ENCODE measurements around the gene PRDM12.

Gene PRDM12

DNA sequence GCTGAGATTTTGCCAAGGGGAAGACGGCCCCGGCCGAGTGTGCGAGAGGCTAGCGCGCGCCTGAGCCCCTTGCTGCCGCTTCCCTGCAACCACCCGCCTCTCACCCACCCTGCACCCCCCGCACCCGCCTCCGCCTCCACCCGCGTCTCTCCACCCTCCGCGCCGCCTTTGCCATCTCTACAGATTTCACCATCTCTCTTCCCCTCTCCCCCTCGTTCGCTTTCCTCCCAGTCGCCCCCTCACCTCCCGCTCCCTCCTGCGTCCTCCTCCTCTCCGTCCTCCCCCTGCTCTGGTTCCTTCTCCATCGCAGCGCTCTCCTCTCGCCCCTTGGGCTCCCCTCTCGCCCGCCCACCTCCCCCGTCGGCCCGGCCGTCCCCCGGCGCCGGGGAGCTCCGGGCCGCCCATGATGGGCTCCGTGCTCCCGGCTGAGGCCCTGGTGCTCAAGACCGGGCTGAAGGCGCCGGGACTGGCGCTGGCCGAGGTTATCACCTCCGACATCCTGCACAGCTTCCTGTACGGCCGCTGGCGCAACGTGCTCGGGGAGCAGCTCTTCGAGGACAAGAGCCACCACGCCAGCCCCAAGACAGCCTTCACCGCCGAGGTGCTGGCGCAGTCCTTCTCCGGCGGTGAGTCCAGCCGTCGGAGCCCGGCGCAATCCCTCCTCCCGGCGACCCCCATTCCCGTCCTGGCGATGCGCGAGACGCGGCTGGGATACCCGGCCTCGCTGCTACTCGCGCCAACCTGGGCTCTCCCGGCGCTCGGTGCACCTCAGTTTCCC is at the start of gene PRDM12:
Gene PRDM12 (plus strand): TSS at position 344 of the 778 bp plus-strand sequence. CDS start 60 bp downstream, at position 404.
- DNase-seq: no peak

DNA sequence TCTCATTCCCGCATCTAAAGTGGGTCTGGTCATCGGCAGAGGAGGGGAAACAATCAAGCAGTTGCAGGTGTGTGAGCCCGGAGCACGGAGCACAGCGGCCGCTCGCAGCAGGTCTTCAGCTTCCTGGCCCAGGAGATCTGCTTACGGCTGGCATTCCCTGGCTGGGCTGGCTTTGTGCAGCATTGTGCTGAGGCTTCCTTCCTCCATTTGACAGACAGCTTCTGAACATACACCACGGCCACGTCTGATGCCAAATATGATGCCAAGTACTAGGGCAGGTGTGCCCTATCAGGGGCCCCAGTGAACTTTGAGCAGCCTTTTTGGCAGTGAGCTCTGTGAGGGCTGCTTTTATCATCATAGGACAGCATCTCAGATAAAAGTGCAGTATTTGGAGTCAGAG is 47.9 kb upstream of the PRDM12 start:
- no peak for DNase-seq

DNA sequence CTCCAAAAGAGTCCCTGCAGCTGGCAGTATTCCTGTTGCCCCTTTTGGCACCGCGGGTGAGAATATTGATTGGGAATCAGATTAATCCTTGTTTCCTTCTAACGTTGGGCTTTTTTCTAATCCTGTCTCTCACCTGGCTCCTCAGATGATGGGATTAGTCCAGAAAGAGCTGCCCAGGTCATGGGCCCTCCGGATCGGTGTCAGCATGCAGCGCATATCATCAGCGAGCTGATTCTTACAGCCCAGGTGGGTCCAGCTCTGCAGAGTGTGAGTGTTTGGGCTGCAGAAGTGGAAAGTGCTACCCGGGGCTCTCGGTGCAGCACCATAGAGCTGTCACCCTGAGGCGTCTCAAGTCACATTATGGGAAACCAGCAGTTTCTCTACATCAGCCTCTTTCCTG is 40.9 kb upstream of the PRDM12 start:
- no peak for DNase-seq

DNA sequence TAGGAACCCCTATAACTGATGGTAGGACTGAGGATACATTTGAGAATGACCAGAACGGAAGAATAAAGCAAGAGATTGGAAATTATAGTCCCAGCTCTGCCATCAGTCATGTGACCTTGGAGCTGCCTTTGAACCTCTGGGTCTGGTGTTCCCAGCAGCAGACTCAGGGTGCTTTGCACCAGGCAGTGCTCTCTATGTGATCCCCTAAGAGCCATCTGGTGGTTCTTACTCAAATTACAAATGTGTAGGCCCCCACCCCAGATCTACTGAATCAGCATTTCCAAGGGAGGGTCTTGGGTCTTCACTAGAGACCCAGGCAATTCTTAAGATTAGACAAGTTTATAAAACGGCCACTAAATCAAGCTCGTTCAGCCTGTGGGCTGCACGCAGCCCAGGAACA is 40.2 kb upstream of the PRDM12 start:
- DNase-seq: no peak

DNA sequence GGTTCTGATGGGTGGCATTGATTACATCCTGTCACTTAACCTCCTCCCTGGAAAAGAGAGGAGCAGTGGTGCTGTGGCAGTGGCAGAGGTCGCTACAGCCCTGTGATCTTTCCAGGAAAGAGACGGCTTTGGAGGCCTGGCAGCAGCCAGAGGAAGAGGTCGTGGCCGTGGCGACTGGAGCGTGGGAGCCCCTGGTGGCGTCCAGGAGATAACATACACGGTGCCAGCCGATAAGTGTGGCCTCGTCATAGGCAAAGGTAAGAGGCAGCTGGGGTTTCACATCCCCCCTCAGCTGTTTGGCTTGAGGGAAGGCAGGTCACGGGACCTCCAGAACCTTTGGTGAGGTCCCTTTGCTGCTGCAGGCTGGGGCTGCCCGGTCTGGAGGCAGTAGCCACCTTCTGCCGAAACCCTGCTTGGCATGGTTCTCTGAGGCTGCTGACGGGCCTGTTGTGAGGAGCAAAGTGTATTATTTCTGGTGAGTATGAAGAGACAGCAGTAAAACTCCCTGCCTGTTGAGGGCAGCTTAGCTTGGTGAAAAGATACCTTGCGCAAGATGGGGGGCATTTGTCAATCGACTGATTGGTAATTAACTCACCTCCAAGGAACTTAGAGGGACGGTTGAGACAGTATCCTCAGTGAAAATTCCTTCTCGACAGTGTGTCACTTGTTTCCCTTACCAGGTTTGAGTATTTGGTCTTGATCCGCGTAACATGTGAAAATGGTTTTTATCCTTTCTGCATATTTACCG is 38.0 kb upstream of the PRDM12 start:
- no peak for DNase-seq

DNA sequence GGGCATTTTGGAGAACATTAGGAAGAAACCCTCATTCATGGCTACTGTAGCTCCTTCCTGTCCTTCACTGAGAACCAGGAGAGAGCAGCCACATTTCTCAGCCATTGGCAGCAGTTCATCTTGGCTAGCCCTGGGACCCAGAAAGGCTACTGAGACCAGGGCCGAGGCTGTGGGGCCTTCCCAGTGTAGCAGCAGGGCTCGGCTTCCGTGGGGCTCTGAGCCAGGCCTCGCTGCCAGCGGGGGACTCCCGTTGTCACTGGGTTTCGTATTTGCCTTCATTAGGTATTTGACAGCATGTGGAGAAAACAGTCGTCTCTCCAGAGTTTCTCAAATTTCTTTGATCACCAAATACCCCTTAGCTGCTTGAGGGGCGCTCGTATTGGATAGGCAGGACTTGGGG is 37.3 kb upstream of the PRDM12 start:
- no peak for DNase-seq

DNA sequence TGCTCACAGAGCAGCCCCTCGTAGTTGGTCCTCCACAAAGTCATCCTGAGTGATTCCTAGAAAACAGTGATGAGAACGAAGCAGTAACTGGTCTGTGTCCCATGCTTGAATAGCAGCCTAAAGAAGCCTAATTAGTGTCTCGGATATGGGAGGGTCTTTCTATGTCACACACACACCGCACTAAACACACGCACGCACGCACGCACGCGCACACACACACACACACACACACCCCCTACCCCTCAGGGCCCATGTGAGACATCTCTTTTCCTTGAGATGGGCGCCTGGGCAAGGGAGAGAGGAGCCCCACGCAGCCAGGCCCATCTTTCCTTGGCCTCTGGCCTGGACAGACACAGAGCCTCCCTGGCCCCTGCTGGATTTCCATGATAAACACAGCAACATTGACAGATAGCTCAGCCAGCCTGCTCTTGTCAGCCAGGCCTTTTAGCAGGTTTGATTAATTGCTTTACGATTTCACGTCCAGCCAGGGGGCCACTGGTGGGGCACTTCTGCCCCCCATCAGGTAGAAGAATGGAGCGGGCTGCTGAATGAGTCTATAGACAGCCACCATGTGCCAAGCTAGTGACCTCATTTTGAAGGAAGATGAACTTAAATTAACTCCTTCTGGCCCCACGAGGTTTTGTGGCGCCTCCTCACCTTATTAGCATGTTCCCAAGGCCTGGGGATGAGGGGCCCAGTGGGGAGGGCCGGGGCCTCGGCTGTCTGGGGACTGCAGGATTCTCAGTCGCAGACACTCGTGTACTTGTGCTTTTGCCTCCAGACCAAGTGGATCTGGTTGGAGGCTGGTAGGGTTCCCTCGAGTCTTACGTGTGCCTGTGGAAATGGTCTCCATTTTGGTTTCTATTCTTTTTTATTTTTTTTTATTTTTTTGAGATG is 36.2 kb upstream of the PRDM12 start:
- no peak for DNase-seq

DNA sequence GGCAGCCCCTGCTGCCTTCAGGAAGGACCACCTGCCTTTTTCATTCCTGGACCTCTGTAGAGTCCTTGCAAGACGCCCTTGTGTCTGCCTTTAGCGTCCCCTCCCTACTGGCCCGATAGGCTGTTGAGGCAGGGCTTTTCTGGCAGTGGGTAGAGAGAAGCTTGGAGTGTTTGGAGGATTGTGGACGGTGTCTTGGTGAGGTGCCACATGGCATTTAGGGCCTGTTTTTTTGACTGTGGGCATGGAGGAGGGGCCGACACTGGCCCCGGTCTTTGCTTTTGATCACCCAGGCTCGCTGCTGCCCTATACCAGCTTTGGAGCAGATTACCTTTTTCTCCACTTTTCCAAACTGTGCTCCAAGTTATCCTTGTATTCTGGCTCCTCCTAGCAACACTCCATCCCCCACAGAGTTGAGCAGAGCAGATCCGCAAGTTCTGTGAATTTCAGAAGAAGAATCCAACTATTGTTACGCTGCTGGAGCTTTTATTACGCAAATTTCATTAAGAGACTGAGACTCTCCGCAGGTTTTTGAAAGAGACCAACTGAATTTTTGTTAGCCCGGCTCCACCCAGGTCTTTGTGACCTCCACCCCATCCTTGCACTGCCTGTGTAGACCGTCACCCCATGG is 34.8 kb upstream of the PRDM12 start:
- DNase-seq: no peak

DNA sequence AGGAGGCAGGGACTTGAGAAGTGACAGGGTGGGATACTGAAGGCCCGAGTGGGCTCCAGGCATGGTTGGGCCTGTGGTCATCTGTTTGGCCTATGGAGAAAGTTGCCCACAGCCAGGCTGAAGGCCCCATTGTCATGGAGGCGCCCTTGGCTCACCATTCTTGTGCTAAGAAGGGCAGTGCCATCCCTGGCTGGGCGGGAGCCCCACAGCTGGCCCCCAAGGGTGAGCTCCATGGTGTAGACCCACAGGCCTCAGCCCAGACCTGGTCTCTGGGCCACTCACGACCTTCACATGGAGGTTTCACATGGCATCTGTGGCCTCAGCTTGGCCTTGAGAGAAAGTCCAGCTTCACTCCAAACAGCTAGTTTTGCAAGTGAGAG is 34.3 kb upstream of the PRDM12 start:
- DNase-seq: no peak

DNA sequence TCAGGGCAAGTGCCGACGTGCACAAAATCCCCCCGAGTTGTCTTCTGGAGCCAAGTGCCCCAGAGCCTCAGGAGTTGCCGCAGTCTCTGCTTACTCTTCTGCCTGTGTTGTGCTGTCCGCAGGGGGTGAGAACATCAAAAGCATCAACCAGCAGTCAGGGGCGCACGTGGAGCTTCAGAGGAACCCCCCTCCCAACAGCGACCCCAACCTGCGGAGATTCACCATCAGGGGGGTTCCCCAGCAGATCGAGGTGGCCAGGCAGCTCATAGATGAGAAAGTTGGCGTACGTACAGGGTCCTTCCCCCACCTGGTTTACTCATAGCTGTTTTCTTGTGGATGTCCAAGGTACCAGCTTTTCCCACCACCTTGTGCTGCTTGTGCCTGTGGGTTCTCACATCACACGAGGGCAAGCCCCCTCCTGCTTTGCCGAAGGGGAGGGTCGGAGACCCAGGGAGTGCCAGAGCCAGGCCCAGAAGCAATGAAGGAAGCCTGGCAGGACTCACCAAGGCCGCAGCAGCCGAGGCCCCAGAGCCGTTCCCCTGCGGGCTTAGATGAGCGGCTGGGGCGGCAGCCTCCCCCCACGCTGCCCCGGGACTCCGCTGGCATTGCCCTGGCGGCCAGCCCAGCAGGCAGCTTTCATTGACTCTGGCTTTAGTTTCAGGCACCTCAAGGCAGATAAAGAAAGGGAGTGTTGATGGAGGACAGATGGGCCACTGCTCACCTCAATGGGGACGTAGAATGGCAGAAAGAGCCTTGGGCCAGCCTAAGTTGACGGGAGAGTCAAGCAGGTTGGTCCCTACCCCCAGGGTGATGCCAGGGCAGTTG is 33.7 kb upstream of the PRDM12 start:
- no peak for DNase-seq

DNA sequence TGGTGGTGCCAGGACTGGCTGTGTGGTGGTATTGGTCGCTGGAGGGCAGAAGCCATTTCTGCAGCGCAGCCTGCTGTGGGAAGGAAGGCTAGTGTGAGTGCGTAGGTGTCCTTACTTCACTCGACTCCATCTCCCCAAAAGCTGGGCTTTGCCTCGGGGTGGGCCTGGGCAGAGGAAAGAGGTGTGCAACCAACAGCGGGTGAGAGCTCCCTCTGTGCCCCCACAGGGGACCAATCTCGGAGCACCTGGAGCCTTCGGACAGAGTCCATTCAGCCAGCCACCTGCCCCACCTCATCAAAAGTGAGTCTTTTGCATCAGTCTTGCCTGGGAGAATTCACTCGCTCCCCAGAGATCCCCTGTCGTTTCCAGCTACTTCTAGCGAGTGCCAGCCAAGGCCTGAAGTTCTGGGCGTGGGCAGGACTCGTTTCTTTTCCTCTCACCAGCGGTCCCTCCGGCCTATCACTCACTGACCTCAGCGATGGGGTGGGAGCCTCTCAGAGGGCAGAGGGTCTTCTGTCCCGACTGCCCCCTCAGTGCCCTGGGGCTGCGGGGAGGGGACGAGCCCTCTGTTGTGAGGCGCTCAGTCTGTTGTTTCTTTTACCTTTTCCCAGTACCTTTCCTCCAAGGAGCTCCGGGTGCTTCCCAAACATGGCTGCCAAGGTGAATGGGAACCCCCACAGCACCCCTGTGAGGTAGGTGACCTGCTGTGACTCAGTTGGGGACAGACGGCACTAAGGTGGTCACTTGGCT is 32.9 kb upstream of the PRDM12 start:
- no peak for DNase-seq

DNA sequence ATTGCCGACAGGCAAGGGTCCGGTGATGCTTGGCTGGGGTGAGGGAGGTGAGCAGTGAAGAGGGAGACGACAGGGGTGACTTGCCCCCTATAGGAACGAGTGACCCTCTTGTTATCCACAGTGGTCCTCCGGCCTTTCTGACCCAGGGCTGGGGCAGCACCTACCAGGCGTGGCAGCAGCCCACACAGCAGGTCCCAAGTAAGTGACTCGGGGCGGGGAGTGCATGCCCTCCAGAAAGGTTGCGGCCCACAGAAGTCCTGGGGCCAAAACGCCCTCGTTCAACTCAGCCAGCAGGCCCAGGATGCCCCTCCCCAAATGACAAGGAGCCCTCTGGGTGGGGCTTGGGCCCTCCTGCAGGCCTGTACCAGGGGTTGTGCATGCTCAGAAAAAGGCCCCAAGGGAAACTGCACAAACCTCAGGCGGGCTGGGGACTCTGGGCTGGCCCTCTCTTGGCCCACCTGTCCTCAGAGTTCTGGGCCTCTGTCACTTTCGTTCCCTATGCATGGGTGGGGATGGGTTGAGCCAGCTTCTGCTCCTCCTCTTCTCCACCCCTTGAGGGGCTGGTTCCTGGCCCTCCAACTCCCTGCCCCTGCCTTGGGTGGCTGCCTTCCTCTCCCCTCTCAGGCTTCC is 32.2 kb upstream of the PRDM12 start:
- no peak for DNase-seq

DNA sequence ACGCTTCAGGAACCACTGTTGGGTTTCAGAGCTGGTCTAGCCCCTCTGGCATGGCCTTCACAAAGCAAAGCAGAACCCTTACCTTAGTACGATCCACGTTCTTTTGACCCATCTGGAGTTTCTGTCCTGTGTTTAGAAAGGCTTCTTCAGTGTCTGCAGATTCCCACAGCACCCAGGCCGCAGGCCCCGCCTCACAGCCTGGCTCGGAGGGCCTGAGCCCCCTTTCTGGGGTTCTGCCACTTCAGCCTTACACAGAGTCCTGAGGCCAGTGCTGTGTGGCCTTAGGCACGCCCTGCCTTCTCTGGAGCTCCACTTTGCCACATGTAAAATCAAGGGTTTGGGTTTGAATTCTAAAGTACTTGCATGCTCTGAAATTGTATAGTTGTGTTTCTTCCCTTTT is 31.6 kb upstream of the PRDM12 start:
- no peak for DNase-seq

DNA sequence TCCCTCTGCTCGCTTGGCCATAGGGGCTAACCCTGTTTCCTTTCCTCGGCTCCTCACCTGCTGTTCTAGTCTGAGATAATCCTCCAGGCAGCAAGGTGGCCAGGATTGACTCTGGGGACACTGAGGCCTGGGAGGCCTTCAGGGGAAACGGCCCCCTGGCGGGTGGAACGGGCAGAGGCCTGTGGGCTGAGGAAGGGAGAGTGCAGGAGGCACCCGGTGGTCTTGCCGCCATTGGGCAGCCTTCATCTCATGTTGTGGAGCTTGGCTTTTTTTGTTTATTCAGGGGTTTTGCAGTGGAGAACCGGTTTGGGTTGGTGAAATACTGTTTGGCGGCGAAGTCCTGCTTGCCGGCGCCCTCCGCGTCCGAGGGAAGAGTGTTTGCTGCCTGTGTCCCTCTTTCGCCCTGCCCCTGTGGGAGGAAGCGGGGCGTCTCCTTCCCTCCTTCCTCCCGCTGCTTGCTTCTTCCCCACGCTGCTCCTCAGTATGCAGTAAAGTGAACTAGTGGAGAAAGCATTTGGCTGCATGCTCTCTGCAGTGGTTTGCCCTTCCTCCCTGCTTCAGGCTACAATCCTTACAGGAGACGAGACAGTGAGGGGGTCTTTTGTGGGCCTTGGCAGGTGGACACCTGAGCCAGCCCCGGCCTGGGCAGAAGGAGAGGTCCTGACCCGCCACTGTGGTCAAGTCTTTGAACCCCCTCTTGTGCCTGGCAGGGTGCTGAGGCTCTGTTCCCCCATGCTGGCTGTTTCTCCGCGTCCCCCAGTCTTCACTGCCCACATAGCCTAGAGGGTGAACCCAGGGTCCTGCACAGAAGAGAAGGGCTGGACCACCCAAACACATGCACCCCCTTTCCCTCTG is 30.8 kb upstream of the PRDM12 start:
- DNase-seq: no peak

DNA sequence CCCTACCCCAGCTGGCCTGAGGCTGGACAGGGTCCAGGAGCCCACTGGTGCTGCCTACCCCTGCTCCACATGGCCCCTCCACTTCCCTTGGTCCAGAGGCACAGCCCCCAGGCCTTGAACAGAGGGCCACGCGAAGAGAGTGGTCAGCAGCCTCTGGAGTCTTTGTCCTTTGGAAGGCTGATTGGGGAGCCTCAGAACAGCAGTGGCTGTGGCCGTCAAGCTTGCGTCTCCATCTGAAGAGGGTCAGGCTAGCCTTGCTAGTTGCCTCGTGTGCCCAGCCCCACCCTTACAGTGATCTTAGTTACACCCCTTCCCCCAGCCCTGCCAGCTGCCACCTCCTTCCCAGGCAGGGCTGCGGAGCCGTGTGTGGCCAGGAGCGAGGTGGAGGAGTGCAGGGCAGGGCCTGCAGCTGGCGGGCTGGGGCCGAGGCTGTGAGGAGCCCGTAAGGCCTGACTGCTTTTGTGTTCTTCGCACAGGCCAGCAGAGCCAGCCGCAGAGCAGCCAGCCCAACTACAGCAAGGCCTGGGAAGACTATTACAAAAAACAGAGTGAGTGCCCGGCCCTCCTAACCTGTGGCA is 30.1 kb upstream of the PRDM12 start:
- no peak for DNase-seq

DNA sequence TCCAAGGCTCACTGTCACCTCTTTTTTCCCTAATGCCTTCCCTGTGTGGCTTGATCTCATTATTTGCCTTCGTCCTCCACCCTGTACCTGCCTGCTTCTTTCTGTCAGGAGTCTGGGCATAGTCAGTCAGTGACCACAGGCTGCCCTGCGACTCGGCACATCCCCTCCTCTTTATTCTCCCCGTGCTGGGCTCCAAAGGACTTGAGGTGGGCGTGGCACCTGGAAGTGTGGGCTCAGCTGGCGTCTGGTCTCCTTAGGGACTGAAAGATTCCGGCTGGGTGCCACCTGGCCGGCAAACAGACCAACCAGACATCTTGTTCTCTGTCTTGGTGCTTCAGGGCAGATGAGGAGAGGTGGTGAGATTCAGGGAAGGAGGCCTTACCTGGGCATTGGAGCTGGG is 29.6 kb upstream of the PRDM12 start:
- DNase-seq: no peak

DNA sequence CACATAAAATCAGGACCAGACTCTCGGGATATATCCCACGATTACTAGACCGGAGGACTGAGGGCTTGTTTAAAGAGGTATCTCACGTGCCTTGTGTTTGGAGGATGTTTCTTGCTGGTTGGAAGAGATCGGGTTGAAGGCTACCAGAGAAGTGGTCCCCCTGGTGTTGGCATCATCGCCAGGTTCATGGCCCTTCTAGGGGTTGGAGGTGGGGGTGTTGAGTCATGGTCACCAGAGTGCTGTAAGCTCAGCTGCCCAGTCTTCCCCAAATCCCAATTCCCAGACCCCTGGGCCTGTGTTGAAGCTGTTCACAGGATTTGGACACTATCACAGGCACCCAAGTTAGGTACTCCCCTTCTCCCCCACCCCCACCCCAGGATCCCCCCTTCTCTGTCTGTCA is 29.1 kb upstream of the PRDM12 start:
- DNase-seq: no peak

DNA sequence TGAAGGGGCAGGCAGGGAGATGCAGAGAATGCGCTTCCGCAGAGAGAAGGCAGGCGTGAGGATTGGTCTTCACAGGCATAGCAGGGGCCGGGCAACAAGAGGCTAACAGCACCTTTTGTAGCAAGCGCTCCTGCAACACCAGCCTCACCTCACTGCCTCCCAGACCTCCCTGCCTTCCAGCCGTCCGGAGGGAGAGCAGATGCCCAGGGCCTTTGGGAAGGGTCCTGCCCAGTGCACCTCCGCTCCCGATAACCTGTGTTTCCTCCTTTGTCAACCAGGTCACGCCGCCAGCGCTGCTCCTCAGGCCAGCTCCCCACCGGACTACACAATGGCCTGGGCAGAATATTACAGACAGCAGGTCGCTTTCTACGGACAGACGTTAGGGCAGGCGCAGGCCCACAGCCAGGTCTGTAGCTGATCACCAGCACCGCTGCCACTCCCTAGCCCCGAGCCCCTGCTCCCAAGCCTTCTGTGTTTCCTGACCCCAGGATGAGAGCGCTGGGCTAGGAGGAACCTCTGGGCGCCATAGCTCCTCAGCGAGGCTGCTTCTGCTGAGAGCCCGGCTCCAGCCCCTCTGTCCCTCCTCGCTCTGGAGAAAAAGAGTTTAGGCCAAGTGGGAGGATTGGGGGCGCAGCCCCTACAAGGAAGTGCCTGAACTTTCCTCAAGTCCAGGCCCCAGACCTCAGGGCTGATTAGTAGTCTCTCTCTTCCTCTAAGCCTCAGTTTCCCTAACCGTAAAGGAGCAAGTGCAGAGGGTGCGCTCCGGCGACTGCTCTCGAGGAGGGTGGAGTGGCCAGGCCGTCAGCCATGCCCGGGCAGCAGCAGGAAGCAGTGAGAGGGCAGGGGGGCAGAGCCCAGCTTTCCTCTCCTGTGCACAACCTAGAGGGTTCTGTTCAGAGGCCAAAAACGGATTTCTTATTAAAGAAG is 28.4 kb upstream of the PRDM12 start:
- no peak for DNase-seq
